HUDEP-2 (cell line): ENCODE measurements around the gene U2AF2.
"Not testable (repeated sequence)": the region's sequence is repeated elsewhere in the genome, so short reads cannot be mapped to it uniquely, and the experiment has no call there.

Experiments used
- DNase-seq, 76 experiments: peaks; one replicate each; lab custom pipeline; 2025; ENCODE audit not compliant: unreplicated experiment in 76 of 76; lab: John Stamatoyannopoulos, UW

The U2AF2 gene

GRCh38 chr19:55700813-55701212 is 46.0 kb downstream of the U2AF2 start:
- DNase-seq: no peak

- DNase-seq: peak in 70 of 76 experiments; percentile 20 to 83 (median 58)
Observed at GRCh38 chr19:55702131-55702627, 47.3 kb downstream of the U2AF2 start.

- DNase-seq: peak in 6 of 76 experiments; percentile 8 to 37 (median 17)
Observed at GRCh38 chr19:55703790-55704215, 49.0 kb downstream of the U2AF2 start.

- DNase-seq: peak in 10 of 76 experiments; percentile 4 to 29 (median 11)
Observed at GRCh38 chr19:55704494-55705245, 49.8 kb downstream of the U2AF2 start.

- no peak for DNase-seq
Observed at GRCh38 chr19:55705972-55706371, 51.1 kb downstream of the U2AF2 start.

- no peak for DNase-seq
Observed at GRCh38 chr19:55711719-55712118, 56.9 kb downstream of the U2AF2 start.

GRCh38 chr19:55712804-55713631 is 58.2 kb downstream of the U2AF2 start:
- DNase-seq: no peak

- DNase-seq: no peak
Observed at GRCh38 chr19:55716531-55716930, 61.7 kb downstream of the U2AF2 start.

- no peak for DNase-seq
Observed at GRCh38 chr19:55717251-55717650, 62.4 kb downstream of the U2AF2 start.

GRCh38 chr19:55717879-55718711 is 63.3 kb downstream of the U2AF2 start:
- DNase-seq: not testable (repeated sequence)

GRCh38 chr19:55720214-55720746 is 65.4 kb downstream of the U2AF2 start:
- no peak for DNase-seq

- no peak for DNase-seq
Observed at GRCh38 chr19:55720801-55721200, 66.0 kb downstream of the U2AF2 start.

- no peak for DNase-seq
Observed at GRCh38 chr19:55723491-55723890, 68.7 kb downstream of the U2AF2 start.
